ENCODE results near the gene PRDX5.

GRCh38 chr11:64362339-64362738, 44.4 kb downstream of the PRDX5 start:
- no peak for TF ChIP-seq CTCF (IDR thresholded peaks at IDR 0.05; ENCODE audit: insufficient read depth, low read length, poor library complexity, severe bottlenecking)
- TF ChIP-seq EZH2phosphoT487 (conservative IDR thresholded peaks at IDR 0.05; ENCODE audit: low read length), result no peak

Data from SU-DHL-6 (cell line).